Suprapubic skin (tissue), 4 donors: ENCODE measurements around the gene S1PR4.

ENCODE experiments used
- EP300 ChIP-seq: sonication (generic); formaldehyde crosslinking; IDR thresholded peaks from one replicate; pipeline ENCODE4 v1.6.1; 2017; ENCODE audit warnings: antibody characterized with exemption
- POLR2A ChIP-seq, 2 donors: fragments of 450-650 bp; IDR thresholded peaks; one replicate each; pipeline ENCODE4 v1.6.1; 2017; ENCODE audit warnings: antibody characterized with exemption in 2 of 2, mild to moderate bottlenecking in 2 of 2, moderate library complexity in 2 of 2
- POLR2AphosphoS5 ChIP-seq, 3 donors: sonication (generic); formaldehyde crosslinking; IDR thresholded peaks; one replicate each; pipeline ENCODE4 v1.6.1; 2017; ENCODE audit warnings: antibody characterized with exemption in 3 of 3
- TF ChIP-seq, protein P1 (sequence below), 2 donors: fragments of 200-600 bp in 1 of 2; fragments of 450-650 bp in 1 of 2; sonication (generic) in 1 of 2; IDR thresholded peaks; one replicate each; pipeline ENCODE4 v1.5.1; 2016 to 2019; ENCODE audit warnings: antibody characterized with exemption in 2 of 2, mild to moderate bottlenecking in 1 of 2, moderate library complexity in 1 of 2

DNA sequence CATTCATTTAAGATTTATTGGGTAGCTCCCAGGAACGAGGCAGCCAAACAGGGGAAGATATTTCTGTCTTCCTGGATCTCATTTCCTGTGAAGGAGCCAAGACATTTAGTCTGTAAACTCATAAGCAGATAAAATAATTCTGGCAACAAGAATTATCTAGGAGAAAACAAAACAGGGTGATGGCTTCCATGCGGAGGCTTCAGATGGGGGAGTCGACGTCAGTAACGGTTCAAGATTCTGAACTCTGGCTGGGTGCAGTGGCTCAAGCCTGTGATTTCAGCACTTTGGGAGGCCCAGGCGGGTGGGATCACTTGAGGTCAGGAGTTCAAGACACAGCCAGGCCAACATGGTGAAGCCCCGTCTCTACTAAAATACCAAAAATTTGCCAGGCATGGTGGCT, 41.5 kb upstream of the S1PR4 start:
- TF ChIP-seq POLR2AphosphoS5 (IDR thresholded peaks at IDR 0.05) (no peak), POLR2A (IDR thresholded peaks at IDR 0.05) (no peak), EP300 (no peak)
- TF ChIP-seq, protein P1, sequence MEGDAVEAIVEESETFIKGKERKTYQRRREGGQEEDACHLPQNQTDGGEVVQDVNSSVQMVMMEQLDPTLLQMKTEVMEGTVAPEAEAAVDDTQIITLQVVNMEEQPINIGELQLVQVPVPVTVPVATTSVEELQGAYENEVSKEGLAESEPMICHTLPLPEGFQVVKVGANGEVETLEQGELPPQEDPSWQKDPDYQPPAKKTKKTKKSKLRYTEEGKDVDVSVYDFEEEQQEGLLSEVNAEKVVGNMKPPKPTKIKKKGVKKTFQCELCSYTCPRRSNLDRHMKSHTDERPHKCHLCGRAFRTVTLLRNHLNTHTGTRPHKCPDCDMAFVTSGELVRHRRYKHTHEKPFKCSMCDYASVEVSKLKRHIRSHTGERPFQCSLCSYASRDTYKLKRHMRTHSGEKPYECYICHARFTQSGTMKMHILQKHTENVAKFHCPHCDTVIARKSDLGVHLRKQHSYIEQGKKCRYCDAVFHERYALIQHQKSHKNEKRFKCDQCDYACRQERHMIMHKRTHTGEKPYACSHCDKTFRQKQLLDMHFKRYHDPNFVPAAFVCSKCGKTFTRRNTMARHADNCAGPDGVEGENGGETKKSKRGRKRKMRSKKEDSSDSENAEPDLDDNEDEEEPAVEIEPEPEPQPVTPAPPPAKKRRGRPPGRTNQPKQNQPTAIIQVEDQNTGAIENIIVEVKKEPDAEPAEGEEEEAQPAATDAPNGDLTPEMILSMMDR (IDR thresholded peaks at IDR 0.05) = no peak
